Stimulated activated CD8-positive, alpha-beta memory T cell treated with anti-CD3 and anti-CD28 coated beads, Interleukin-4, amount 100 ng/mL, for 48 hours (primary cell): ENCODE data around the gene GPR52.

Source experiments
- DNase-seq: peaks from one replicate; pipeline ENCODE4 v3.0.0-alpha.2; 2020

The GPR52 gene

GRCh38 chr1:174469687-174470086 lies 21.9 kb downstream of the GPR52 start:
- no peak for DNase-seq

GRCh38 chr1:174479281-174479680 lies 31.5 kb downstream of the GPR52 start:
- no peak for DNase-seq

- no peak for DNase-seq
These were observed 32.6 kb downstream of the GPR52 start for GRCh38 chr1:174480324-174480723.

DNA sequence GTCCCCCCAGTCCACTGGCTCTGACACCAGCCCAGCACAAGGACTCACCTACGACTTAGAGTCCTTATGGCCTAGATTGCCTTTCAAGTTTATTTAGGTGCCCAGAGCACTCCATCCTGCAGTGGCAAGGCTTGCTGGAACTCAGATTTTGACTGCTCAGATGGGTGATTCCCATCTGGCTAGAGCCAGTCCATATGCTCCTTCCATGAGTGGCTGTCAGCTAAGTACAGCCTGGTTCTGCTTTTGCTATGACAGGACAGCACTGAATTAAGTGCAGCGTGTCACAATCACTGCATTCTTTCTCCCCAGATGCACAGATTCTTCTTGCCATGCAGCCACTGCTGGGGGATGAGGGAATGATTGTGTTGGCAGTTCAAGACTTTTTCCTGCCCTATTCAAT lies 43.8 kb downstream of the GPR52 start:
- DNase-seq = no peak

GRCh38 chr1:174497478-174497877 lies 49.7 kb downstream of the GPR52 start:
- no peak for DNase-seq
